GM12878 (cell line): ENCODE results near the gene CRY1. TPM values are rescaled to one million over a fixed set of nuclear protein-coding genes. Genes with fewer than 3 reads are reported as not detected.

ENCODE experiments used
- HDAC6 ChIP-seq: fragments of 200-600 bp; sonication (generic); IDR thresholded peaks from one replicate; pipeline ENCODE4 v1.8.0; 2017; ENCODE audit warnings: antibody characterized with exemption; ENCODE audit not compliant: unreplicated experiment
- NBN ChIP-seq: fragments of 450-650 bp; IDR thresholded peaks from 2 replicates; pipeline ENCODE4 v1.6.1; 2016
- polyA plus RNA-seq, 11 experiments: library from polyadenylated mRNA; depleted of rRNA in 4 of 11; unstranded in 6 of 11; stranded (reverse) in 5 of 11; fragments of >200 nt; fragmentation: Nextera tagmentation in 4 of 11; fragmentation: Illumina TruSeq in 1 of 11; extraction: Ambion mirVana in 4 of 11; extraction: Trizol in 1 of 11; gene quantifications; 1 replicate in 1 of 11; 2 replicates in 10 of 11; pipeline versions ENCODE4 v1.2.1 to v1.2.3, GENCODE V29; 2011 to 2016; ENCODE audit warnings: inconsistent platforms in 2 of 11, missing spikeins in 2 of 11, low read depth in 1 of 11
- total RNA-seq, 4 experiments: library from RNA; depleted of rRNA in 3 of 4; stranded (reverse); fragments of >200 nt in 3 of 4; fragmentation: Illumina TruSeq in 1 of 4; extraction: Trizol in 1 of 4; gene quantifications; 2 replicates each; pipeline versions ENCODE4 v1.2.1 to v1.2.3, GENCODE V29; 2013 to 2021
- TF ChIP-seq, protein P1 (sequence below): fragments of 450-650 bp; IDR thresholded peaks from 2 replicates; pipeline ENCODE4 v1.6.1; 2017; ENCODE audit warnings: mild to moderate bottlenecking
- TF ChIP-seq, protein P2 (sequence below): IDR thresholded peaks from 2 replicates; pipeline ENCODE4 v1.6.1; 2012; ENCODE audit warnings: mild to moderate bottlenecking, low read depth, low read length

CRY1 gene
- total and polyA plus RNA-seq, 10 of the 15 experiments (the other 5 are each of a cell fraction or from before 2014, with no cell fraction given): 1.6 to 10.9 (median 5.4) TPM

DNA sequence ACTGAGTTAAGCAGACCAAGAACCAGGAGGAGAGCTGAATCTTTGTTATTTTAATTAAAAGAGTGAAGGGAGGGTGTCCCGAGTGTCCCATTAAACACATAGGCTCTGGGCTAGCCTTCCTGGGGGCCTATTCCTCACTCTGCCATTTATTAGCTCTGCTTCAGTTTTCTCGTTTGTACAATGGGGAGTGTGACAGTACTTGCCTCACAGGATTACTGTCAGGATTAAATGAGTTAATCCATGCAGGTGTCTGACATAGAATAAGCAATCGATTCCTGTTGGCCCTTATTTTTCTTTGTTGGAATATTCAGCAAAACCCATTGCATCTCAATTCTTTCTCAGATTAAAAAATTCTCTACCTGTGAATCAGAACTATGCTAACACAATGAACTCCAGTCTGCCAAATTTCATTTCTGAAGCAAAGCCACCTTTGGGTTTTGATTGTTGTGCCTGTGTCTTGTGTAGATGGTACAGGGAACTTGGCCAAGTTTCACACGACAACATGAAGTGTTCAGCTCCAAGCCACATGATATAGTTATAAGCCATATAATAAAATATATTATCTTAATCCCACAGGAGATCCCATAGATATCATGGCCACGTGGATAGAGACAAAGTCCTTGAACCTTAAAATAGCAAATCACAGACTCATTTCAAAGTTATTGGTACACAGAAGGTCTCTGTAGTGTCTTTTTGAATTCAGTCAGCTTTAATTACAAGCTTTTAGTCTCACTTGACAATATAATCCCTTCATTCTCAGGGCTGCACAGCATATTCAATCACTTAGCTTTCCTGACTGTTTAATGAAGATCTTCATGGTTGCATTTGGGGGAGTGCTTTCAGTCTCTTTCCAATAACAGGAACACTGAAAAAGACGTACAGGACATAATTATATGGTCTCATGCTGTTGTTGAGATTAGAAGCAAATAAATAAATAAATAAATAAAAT, 34.4 kb upstream of the CRY1 start (continued):
- TF ChIP-seq HDAC6 (no peak), NBN (no peak)
- TF ChIP-seq, protein P1, sequence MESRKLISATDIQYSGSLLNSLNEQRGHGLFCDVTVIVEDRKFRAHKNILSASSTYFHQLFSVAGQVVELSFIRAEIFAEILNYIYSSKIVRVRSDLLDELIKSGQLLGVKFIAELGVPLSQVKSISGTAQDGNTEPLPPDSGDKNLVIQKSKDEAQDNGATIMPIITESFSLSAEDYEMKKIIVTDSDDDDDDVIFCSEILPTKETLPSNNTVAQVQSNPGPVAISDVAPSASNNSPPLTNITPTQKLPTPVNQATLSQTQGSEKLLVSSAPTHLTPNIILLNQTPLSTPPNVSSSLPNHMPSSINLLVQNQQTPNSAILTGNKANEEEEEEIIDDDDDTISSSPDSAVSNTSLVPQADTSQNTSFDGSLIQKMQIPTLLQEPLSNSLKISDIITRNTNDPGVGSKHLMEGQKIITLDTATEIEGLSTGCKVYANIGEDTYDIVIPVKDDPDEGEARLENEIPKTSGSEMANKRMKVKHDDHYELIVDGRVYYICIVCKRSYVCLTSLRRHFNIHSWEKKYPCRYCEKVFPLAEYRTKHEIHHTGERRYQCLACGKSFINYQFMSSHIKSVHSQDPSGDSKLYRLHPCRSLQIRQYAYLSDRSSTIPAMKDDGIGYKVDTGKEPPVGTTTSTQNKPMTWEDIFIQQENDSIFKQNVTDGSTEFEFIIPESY: no peak
- TF ChIP-seq, protein P2, sequence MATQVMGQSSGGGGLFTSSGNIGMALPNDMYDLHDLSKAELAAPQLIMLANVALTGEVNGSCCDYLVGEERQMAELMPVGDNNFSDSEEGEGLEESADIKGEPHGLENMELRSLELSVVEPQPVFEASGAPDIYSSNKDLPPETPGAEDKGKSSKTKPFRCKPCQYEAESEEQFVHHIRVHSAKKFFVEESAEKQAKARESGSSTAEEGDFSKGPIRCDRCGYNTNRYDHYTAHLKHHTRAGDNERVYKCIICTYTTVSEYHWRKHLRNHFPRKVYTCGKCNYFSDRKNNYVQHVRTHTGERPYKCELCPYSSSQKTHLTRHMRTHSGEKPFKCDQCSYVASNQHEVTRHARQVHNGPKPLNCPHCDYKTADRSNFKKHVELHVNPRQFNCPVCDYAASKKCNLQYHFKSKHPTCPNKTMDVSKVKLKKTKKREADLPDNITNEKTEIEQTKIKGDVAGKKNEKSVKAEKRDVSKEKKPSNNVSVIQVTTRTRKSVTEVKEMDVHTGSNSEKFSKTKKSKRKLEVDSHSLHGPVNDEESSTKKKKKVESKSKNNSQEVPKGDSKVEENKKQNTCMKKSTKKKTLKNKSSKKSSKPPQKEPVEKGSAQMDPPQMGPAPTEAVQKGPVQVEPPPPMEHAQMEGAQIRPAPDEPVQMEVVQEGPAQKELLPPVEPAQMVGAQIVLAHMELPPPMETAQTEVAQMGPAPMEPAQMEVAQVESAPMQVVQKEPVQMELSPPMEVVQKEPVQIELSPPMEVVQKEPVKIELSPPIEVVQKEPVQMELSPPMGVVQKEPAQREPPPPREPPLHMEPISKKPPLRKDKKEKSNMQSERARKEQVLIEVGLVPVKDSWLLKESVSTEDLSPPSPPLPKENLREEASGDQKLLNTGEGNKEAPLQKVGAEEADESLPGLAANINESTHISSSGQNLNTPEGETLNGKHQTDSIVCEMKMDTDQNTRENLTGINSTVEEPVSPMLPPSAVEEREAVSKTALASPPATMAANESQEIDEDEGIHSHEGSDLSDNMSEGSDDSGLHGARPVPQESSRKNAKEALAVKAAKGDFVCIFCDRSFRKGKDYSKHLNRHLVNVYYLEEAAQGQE: no peak
